ENCODE results near the gene MROH9.

The MROH9 gene

GRCh38 chr1:171055966-171056643, 120.8 kb downstream of the MROH9 start:
- TF ChIP-seq CTCF (IDR thresholded peaks at IDR 0.05), result no peak
- Mint-ChIP-seq H3K36me3 (ENCODE audit: low read depth) (no peaks in the 10 kb centered on the region), H3K9me3 (peaks cover 4% of the 10 kb centered on the region), H3K4me3 (no peak overlapping the region), H3K27me3 (ENCODE audit: low read depth, poor library complexity) (peaks cover 2% of the 10 kb centered on the region), H3K27ac (no peak overlapping the region), H3K4me1 (no peaks in the 10 kb centered on the region)
- no peak for DNase-seq

GRCh38 chr1:171061425-171062143, 126.2 kb downstream of the MROH9 start:
- no peak overlapping the region for H3K4me3 Mint-ChIP-seq
- no peaks in the 10 kb centered on the region for H3K9me3 Mint-ChIP-seq
- no peak for TF ChIP-seq CTCF (IDR thresholded peaks at IDR 0.05)
- H3K27ac Mint-ChIP-seq, result no peak overlapping the region
- no peaks in the 10 kb centered on the region for H3K36me3 Mint-ChIP-seq (ENCODE audit: low read depth)
- H3K4me1 Mint-ChIP-seq, result no peaks in the 10 kb centered on the region
- no peak for DNase-seq
- H3K27me3 Mint-ChIP-seq (ENCODE audit: low read depth, poor library complexity), result no peaks in the 10 kb centered on the region

- TF ChIP-seq CTCF (IDR thresholded peaks at IDR 0.05), result no peak
- H3K4me3 Mint-ChIP-seq, result no peak overlapping the region
- H3K4me1 Mint-ChIP-seq, result no peaks in the 10 kb centered on the region
- no peaks in the 10 kb centered on the region for H3K27me3 Mint-ChIP-seq (ENCODE audit: low read depth, poor library complexity)
- H3K9me3 Mint-ChIP-seq, result no peaks in the 10 kb centered on the region
- no peaks in the 10 kb centered on the region for H3K36me3 Mint-ChIP-seq (ENCODE audit: low read depth)
- DNase-seq, result no peak
- no peak overlapping the region for H3K27ac Mint-ChIP-seq
Measured at GRCh38 chr1:171062902-171063301, 127.6 kb downstream of the MROH9 start.

GRCh38 chr1:171075041-171075440, 139.7 kb downstream of the MROH9 start:
- Mint-ChIP-seq H3K4me3 (no peak overlapping the region), H3K27ac (no peak overlapping the region), H3K9me3 (peaks cover 4% of the 10 kb centered on the region), H3K27me3 (ENCODE audit: low read depth, poor library complexity) (no peaks in the 10 kb centered on the region), H3K36me3 (ENCODE audit: low read depth) (no peaks in the 10 kb centered on the region), H3K4me1 (no peaks in the 10 kb centered on the region)
- TF ChIP-seq CTCF (IDR thresholded peaks at IDR 0.05), result no peak
- DNase-seq, result no peak

GRCh38 chr1:171081314-171081753, 146.0 kb downstream of the MROH9 start:
- H3K4me1 Mint-ChIP-seq, result no peaks in the 10 kb centered on the region
- no peak for TF ChIP-seq CTCF (IDR thresholded peaks at IDR 0.05)
- no peak overlapping the region for H3K4me3 Mint-ChIP-seq
- DNase-seq, result no peak
- H3K27me3 Mint-ChIP-seq (ENCODE audit: low read depth, poor library complexity), result peaks cover 3% of the 10 kb centered on the region
- no peak overlapping the region for H3K27ac Mint-ChIP-seq
- H3K9me3 Mint-ChIP-seq, result peaks cover 4% of the 10 kb centered on the region
- no peaks in the 10 kb centered on the region for H3K36me3 Mint-ChIP-seq (ENCODE audit: low read depth)
